A549 (cell line): ENCODE measurements around the gene TGFB1. TPM values are rescaled to one million over a fixed set of nuclear protein-coding genes. Genes with fewer than 3 reads are reported as not detected.

ENCODE experiments used
- ATAC-seq, 2 experiments: fragments of 200-7000 bp in 1 of 2; fragments of >200 bp in 1 of 2; cut with Nextera tagmentation in 1 of 2; cut with Tn5 transposase in 1 of 2; 3 replicates each; pipeline versions ENCODE4 v1.8.0 to v1.9.1; 2018 to 2020; ENCODE audit warnings: mild to moderate bottlenecking in 1 of 2, moderate library complexity in 1 of 2
- CTCF ChIA-PET: fragments of 300-600 bp; sonication (Branson Sonifier 250); formaldehyde crosslinking; extraction: SDS; loops from one replicate; lab custom pipeline; 2021; ENCODE audit warnings: antibody characterized with exemption, inconsistent platforms; lab: Yijun Ruan, JAX
- POLR2A ChIA-PET: fragments of 350-600 bp; formaldehyde crosslinking; extraction: SDS; loops from one replicate; lab custom pipeline; 2021; ENCODE audit warnings: antibody characterized with exemption, inconsistent platforms; lab: Yijun Ruan, JAX
- DNase-seq, 2 experiments: peaks; one replicate each; pipeline versions ENCODE4 v3.0.0 to v3.0.0-alpha.2; 2011 to 2016; ENCODE audit warnings: low read depth in 1 of 2, low spot score in 1 of 2
- FAIRE-seq: peaks from 2 replicates; lab custom pipeline; 2011; peaks lifted over from hg19 to GRCh38; lab: Jason Lieb, UNC
- H3K27ac ChIP-seq, 2 experiments: fragments of >200 bp; sonication (Bioruptor Twin); formaldehyde crosslinking; 3 replicates each; pipeline ENCODE4 v1.5.1; 2016 to 2017
- H3K4me1 ChIP-seq: fragments of >200 bp; sonication (Bioruptor Twin); formaldehyde crosslinking; 3 replicates; pipeline ENCODE4 v1.6.1; 2016
- H3K4me2 ChIP-seq: fragments of >200 bp; sonication (Bioruptor Twin); formaldehyde crosslinking; 3 replicates; pipeline ENCODE4 v1.6.1; 2016
- H3K4me3 ChIP-seq: fragments of >200 bp; sonication (Bioruptor Twin); formaldehyde crosslinking; 3 replicates; pipeline ENCODE4 v1.5.1; 2016
- H3K9me3 ChIP-seq: fragments of >200 bp; sonication (Bioruptor Twin); formaldehyde crosslinking; 3 replicates; pipeline ENCODE4 v1.6.1; 2016
- CEBPB ChIP-seq, 2 experiments: fragments of >200 bp in 1 of 2; sonication (Bioruptor Twin) in 1 of 2; formaldehyde crosslinking in 1 of 2; IDR thresholded peaks; 2 replicates each; pipeline ENCODE4 v1.6.1; 2012 to 2016
- E2F6 ChIP-seq: IDR thresholded peaks from 2 replicates; pipeline ENCODE4 v1.6.1; 2012; ENCODE audit warnings: low read depth, borderline replicate concordance
- EHMT2 ChIP-seq: fragments of 200-600 bp; sonication (generic); IDR thresholded peaks from 2 replicates; pipeline ENCODE4 v1.6.1; 2016; ENCODE audit warnings: antibody characterized with exemption, low read depth, mild to moderate bottlenecking, moderate library complexity
- EP300 ChIP-seq, 2 experiments: fragments of >200 bp; sonication (Bioruptor Twin); formaldehyde crosslinking; IDR thresholded peaks; 2 replicates in 1 of 2; 3 replicates in 1 of 2; pipeline ENCODE4 v1.6.1; 2016 to 2017
- FOSB ChIP-seq: fragments of 250-450 bp; sonication (Bioruptor Pico); IDR thresholded peaks from 2 replicates; pipeline ENCODE4 v1.5.0; 2020; ENCODE audit warnings: mild to moderate bottlenecking, moderate library complexity
- FOXS1 ChIP-seq: fragments of 250-450 bp; sonication (Bioruptor Pico); IDR thresholded peaks from 2 replicates; pipeline ENCODE4 v1.5.0; 2020; ENCODE audit warnings: mild to moderate bottlenecking, moderate library complexity
- HDAC2 ChIP-seq: fragments of 200-600 bp; sonication (generic); IDR thresholded peaks from 2 replicates; pipeline ENCODE4 v1.6.1; 2016
- HEYL ChIP-seq: fragments of 250-450 bp; sonication (Bioruptor Pico); IDR thresholded peaks from 2 replicates; pipeline ENCODE4 v1.8.0; 2021; ENCODE audit warnings: mild to moderate bottlenecking, moderate library complexity
- MAZ ChIP-seq: fragments of 150-350 bp; IDR thresholded peaks from 2 replicates; pipeline ENCODE4 v1.6.1; 2014; ENCODE audit warnings: antibody characterized with exemption, low read depth, low read length, borderline replicate concordance
- NFE2L2 ChIP-seq: fragments of 150-350 bp; conservative IDR thresholded peaks from 2 replicates; pipeline ENCODE4 v1.6.1; 2014; ENCODE audit warnings: low read length
- NR3C1 ChIP-seq: fragments of >200 bp; sonication (Bioruptor Twin); formaldehyde crosslinking; IDR thresholded peaks from 3 replicates; pipeline ENCODE4 v1.6.1; 2017
- PBX3 ChIP-seq: IDR thresholded peaks from 2 replicates; pipeline ENCODE4 v1.6.1; 2012
- PHF8 ChIP-seq: fragments of 200-600 bp; sonication (generic); IDR thresholded peaks from 2 replicates; pipeline ENCODE4 v1.6.1; 2016; ENCODE audit warnings: low read depth, mild to moderate bottlenecking, antibody characterized with exemption, moderate library complexity, borderline replicate concordance
- POLR2AphosphoS2 ChIP-seq: conservative IDR thresholded peaks from 2 replicates; pipeline ENCODE4 v1.6.1; 2012; ENCODE audit warnings: low read length, improper control_type of control experiment, inconsistent platforms
- RARB ChIP-seq: fragments of 250-450 bp; sonication (Bioruptor Pico); IDR thresholded peaks from 2 replicates; pipeline ENCODE4 v1.8.0; 2021; ENCODE audit warnings: mild to moderate bottlenecking, moderate library complexity
- RNF2 ChIP-seq: fragments of 200-600 bp; sonication (generic); IDR thresholded peaks from 2 replicates; pipeline ENCODE4 v1.6.1; 2016; ENCODE audit warnings: low read depth, mild to moderate bottlenecking, antibody characterized with exemption, moderate library complexity, borderline replicate concordance
- SREBF2 ChIP-seq: fragments of 450-650 bp; IDR thresholded peaks from 2 replicates; pipeline ENCODE4 v1.6.1; 2014; ENCODE audit warnings: mild to moderate bottlenecking, moderate library complexity
- TFCP2L1 ChIP-seq: fragments of 250-450 bp; sonication (Bioruptor Pico); IDR thresholded peaks from 2 replicates; pipeline ENCODE4 v1.5.0; 2021; ENCODE audit warnings: mild to moderate bottlenecking
- TP53 ChIP-seq: fragments of 250-450 bp; sonication (Bioruptor Pico); IDR thresholded peaks from 2 replicates; pipeline ENCODE4 v1.5.0; 2021; ENCODE audit warnings: mild to moderate bottlenecking, moderate library complexity
- ZFP36 ChIP-seq: fragments of 450-650 bp; IDR thresholded peaks from 2 replicates; pipeline ENCODE4 v1.6.1; 2014; ENCODE audit warnings: borderline replicate concordance; ENCODE audit not compliant: partially characterized antibody
- ZSCAN20 ChIP-seq: fragments of 250-450 bp; sonication (Bioruptor Pico); IDR thresholded peaks from 2 replicates; pipeline ENCODE4 v1.8.0; 2022; ENCODE audit warnings: mild to moderate bottlenecking, moderate library complexity
- WGBS: methylation state at CpG from one replicate; pipeline ENCODE4 v1.1.6; 2017; ENCODE audit errors: missing lambda C conversion rate; 5-methylcytosine and 5-hydroxymethylcytosine counted together
- polyA plus RNA-seq, 4 experiments: library from polyadenylated mRNA; depleted of rRNA in 3 of 4; stranded (reverse); fragments of >200 nt; fragmentation: RNase III in 1 of 4; extraction: RNeasy Plus Mini Kit Qiagen cat#74134 plus additional on column Dnase treatment in 1 of 4; gene quantifications; 2 replicates in 3 of 4; 3 replicates in 1 of 4; pipeline ENCODE4 v1.2.3, GENCODE V29; 2011 to 2017
- TF ChIP-seq, protein P1 (sequence below): fragments of >200 bp; sonication (Bioruptor Twin); formaldehyde crosslinking; IDR thresholded peaks from 2 replicates; pipeline ENCODE4 v1.6.1; 2016
- TF ChIP-seq, protein P2 (sequence below): fragments of 200-600 bp; sonication (generic); IDR thresholded peaks from 2 replicates; pipeline ENCODE4 v1.6.1; 2016; ENCODE audit warnings: antibody characterized with exemption, mild to moderate bottlenecking, moderate library complexity
- TF ChIP-seq, protein P3 (sequence below): fragments of 450-650 bp; IDR thresholded peaks from 2 replicates; pipeline ENCODE4 v1.6.1; 2014; ENCODE audit warnings: antibody characterized with exemption

Gene TGFB1
- polyA plus RNA-seq, 2 of the 4 experiments (the other 2 are of a cell fraction) = 6.0 to 83.2 TPM

DNA sequence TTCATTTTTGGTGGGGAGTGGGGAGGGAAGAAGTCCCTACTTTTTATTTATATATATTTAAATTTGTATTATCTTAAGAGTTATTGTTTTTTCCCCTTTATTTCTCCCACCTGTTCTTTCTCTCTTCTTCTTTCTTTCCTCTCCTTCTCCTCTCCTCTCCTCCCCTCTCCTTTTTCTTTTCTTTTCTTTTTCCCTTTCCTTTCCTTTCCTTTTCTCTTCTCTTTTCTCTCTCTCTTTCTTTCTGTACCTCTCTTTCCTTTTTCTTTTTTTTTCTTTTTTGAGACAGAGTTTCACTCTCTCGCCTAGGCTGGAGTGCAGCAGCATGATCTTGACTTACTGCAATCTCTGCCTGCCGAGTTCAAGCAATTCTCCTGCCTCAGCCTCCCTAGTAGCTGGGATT lies 45.8 kb upstream of the TGFB1 start:
- Histone ChIP-seq H3K9me3 (no peaks in the 10 kb centered on the region), H3K4me3 (no peak overlapping the region), H3K4me1 (peaks cover 20% of the 10 kb centered on the region), H3K4me2 (peak overlapping the region; percentile 88; the same call in 1 of the 3 replicates), H3K27ac (no peak overlapping the region)
- DNase-seq (no peak), FAIRE-seq (no peak), ATAC-seq (no peak)
- POLR2A ChIA-PET = interaction anchor here (0.6 to 0.9 kb wide), 3 partner anchors 9 to 36 kb away, joined by 3 to 4 read pairs (median 3); partner anchors contain the start of gene B9D2
- 83% methylated on average over 2 of the region's 2 CpGs for WGBS
- TF ChIP-seq ZFP36 (no peak), FOSB (CRISPR knock-in tag) (no peak), HEYL (no peak), NFE2L2 (no peak), TFCP2L1 (no peak), PBX3 (no peak), TP53 (CRISPR knock-in tag) (no peak), NR3C1 (no peak), CEBPB (IDR thresholded peaks at IDR 0.05) (no peak), PHF8 (no peak), SREBF2 (no peak), EHMT2 (no peak), ZSCAN20 (CRISPR knock-in tag) (no peak)
- CTCF ChIA-PET = interaction anchor here (1.0 to 2.4 kb wide), 5 partner anchors 8 to 91 kb away, joined by 3 to 9 read pairs (median 5); no protein-coding TSS in a partner anchor

- WGBS = 71% methylated on average over 3 of the region's 3 CpGs
- H3K4me2 ChIP-seq = peak overlapping the region; percentile 88
- ChIA-PET POLR2A (interaction anchor here (0.6 to 0.9 kb wide), 2 partner anchors 10 to 19 kb away, joined by 3 to 4 read pairs; no protein-coding TSS in a partner anchor), CTCF (interaction anchor here (0.8 to 2.4 kb wide), 9 partner anchors 8 to 172 kb away, joined by 3 to 9 read pairs (median 4); no protein-coding TSS in a partner anchor)
- H3K4me3 ChIP-seq = peak overlapping the region; percentile 67; the same call in 1 of the 3 replicates
- H3K4me1 ChIP-seq = peaks cover 20% of the 10 kb centered on the region
- H3K27ac ChIP-seq = no peak overlapping the region
- H3K9me3 ChIP-seq = no peaks in the 10 kb centered on the region
- no peak for FAIRE-seq
- no peak for DNase-seq
- ATAC-seq = no peak
- TF ChIP-seq POLR2AphosphoS2 = no peak
- no peak for TF ChIP-seq RNF2
- TF ChIP-seq, protein P1, sequence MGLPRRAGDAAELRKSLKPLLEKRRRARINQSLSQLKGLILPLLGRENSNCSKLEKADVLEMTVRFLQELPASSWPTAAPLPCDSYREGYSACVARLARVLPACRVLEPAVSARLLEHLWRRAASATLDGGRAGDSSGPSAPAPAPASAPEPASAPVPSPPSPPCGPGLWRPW = no peak
- no peak for TF ChIP-seq E2F6
- no peak for TF ChIP-seq HDAC2
- TF ChIP-seq MAZ = no peak
- TF ChIP-seq NFE2L2 = no peak
- TF ChIP-seq, protein P2, sequence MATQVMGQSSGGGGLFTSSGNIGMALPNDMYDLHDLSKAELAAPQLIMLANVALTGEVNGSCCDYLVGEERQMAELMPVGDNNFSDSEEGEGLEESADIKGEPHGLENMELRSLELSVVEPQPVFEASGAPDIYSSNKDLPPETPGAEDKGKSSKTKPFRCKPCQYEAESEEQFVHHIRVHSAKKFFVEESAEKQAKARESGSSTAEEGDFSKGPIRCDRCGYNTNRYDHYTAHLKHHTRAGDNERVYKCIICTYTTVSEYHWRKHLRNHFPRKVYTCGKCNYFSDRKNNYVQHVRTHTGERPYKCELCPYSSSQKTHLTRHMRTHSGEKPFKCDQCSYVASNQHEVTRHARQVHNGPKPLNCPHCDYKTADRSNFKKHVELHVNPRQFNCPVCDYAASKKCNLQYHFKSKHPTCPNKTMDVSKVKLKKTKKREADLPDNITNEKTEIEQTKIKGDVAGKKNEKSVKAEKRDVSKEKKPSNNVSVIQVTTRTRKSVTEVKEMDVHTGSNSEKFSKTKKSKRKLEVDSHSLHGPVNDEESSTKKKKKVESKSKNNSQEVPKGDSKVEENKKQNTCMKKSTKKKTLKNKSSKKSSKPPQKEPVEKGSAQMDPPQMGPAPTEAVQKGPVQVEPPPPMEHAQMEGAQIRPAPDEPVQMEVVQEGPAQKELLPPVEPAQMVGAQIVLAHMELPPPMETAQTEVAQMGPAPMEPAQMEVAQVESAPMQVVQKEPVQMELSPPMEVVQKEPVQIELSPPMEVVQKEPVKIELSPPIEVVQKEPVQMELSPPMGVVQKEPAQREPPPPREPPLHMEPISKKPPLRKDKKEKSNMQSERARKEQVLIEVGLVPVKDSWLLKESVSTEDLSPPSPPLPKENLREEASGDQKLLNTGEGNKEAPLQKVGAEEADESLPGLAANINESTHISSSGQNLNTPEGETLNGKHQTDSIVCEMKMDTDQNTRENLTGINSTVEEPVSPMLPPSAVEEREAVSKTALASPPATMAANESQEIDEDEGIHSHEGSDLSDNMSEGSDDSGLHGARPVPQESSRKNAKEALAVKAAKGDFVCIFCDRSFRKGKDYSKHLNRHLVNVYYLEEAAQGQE = no peak
- TF ChIP-seq FOXS1 = no peak
- TF ChIP-seq, protein P3, sequence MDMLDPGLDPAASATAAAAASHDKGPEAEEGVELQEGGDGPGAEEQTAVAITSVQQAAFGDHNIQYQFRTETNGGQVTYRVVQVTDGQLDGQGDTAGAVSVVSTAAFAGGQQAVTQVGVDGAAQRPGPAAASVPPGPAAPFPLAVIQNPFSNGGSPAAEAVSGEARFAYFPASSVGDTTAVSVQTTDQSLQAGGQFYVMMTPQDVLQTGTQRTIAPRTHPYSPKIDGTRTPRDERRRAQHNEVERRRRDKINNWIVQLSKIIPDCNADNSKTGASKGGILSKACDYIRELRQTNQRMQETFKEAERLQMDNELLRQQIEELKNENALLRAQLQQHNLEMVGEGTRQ = no peak
- no peak for TF ChIP-seq EP300 (IDR thresholded peaks at IDR 0.05)
- TF ChIP-seq RARB (CRISPR knock-in tag) = no peak
Observed at GRCh38 chr19:41399091-41399490, 45.4 kb upstream of the TGFB1 start.
